ENCODE measurements around the gene DYNC1LI2. TPM values are rescaled to one million over a fixed set of nuclear protein-coding genes. Genes with fewer than 3 reads are reported as not detected.
"Not testable (repeated sequence)": the region's sequence is repeated elsewhere in the genome, so short reads cannot be mapped to it uniquely, and the experiment has no call there.

DYNC1LI2 gene
- total RNA-seq, 2 experiments from 2014 or later, result 53.9 to 65.9 TPM

GRCh38 chr16:66690106-66690847 lies 61.1 kb downstream of the DYNC1LI2 start:
- CTCF ChIA-PET, result interaction anchor here (1.0 to 1.5 kb wide), 2 partner anchors 39 to 61 kb away, joined by 4 to 5 read pairs; partner anchors contain the start of gene DYNC1LI2

GRCh38 chr16:66689282-66689681 lies 62.1 kb downstream of the DYNC1LI2 start:
- POLR2A ChIA-PET, result no interaction called here

More at GRCh38 chr16:66690106-66690847, 61.1 kb downstream of the DYNC1LI2 start:
- no peaks in the 10 kb centered on the region for H3K9me3 Mint-ChIP-seq
- DNase-seq, result no peak
- no peak overlapping the region for H3K27ac Mint-ChIP-seq
- H3K4me1 Mint-ChIP-seq, result peaks cover 11% of the 10 kb centered on the region
- POLR2A ChIA-PET, result no interaction called here
- no peak overlapping the region for H3K4me3 Mint-ChIP-seq
- peaks cover 7% of the 10 kb centered on the region for H3K27me3 Mint-ChIP-seq
- no peaks in the 10 kb centered on the region for H3K36me3 Mint-ChIP-seq (ENCODE audit: low read depth)

GRCh38 chr16:66687906-66688625 lies 63.3 kb downstream of the DYNC1LI2 start:
- no peak overlapping the region for H3K27ac Mint-ChIP-seq
- H3K4me3 Mint-ChIP-seq, result no peak overlapping the region
- ChIA-PET CTCF (interaction anchor here (0.7 kb wide), 1 partner anchor 14 kb away, joined by 3 read pairs; no protein-coding TSS in a partner anchor), POLR2A (no interaction called here)
- H3K36me3 Mint-ChIP-seq (ENCODE audit: low read depth), result no peaks in the 10 kb centered on the region
- no peaks in the 10 kb centered on the region for H3K9me3 Mint-ChIP-seq
- peaks cover 5% of the 10 kb centered on the region for H3K4me1 Mint-ChIP-seq
- H3K27me3 Mint-ChIP-seq, result no peaks in the 10 kb centered on the region
- no peak for DNase-seq

More at GRCh38 chr16:66689282-66689681, 62.1 kb downstream of the DYNC1LI2 start:
- Mint-ChIP-seq H3K27ac (no peak overlapping the region), H3K9me3 (no peaks in the 10 kb centered on the region), H3K4me1 (peaks cover 5% of the 10 kb centered on the region), H3K27me3 (no peaks in the 10 kb centered on the region), H3K36me3 (ENCODE audit: low read depth) (no peaks in the 10 kb centered on the region), H3K4me3 (no peak overlapping the region)
- no peak for DNase-seq
- CTCF ChIA-PET, result no interaction called here

- H3K9me3 Mint-ChIP-seq; H3K36me3 Mint-ChIP-seq (ENCODE audit: low read depth); H3K27ac Mint-ChIP-seq; H3K4me1 Mint-ChIP-seq; H3K4me3 Mint-ChIP-seq; DNase-seq; POLR2A ChIA-PET; CTCF ChIA-PET; H3K27me3 Mint-ChIP-seq: not testable (repeated sequence)
Observed at GRCh38 chr16:66685501-66686115, 65.8 kb downstream of the DYNC1LI2 start.

- H3K27me3 Mint-ChIP-seq, result no peaks in the 10 kb centered on the region
- no peaks in the 10 kb centered on the region for H3K9me3 Mint-ChIP-seq
- ChIA-PET CTCF (interaction anchor here (1.0 kb wide), 1 partner anchor 15 kb away, joined by 3 read pairs; no protein-coding TSS in a partner anchor), POLR2A (no interaction called here)
- H3K27ac Mint-ChIP-seq, result no peak overlapping the region
- no peak for DNase-seq
- H3K4me1 Mint-ChIP-seq, result no peaks in the 10 kb centered on the region
- H3K4me3 Mint-ChIP-seq, result no peak overlapping the region
- no peaks in the 10 kb centered on the region for H3K36me3 Mint-ChIP-seq (ENCODE audit: low read depth)
Observed at GRCh38 chr16:66682271-66682670, 69.1 kb downstream of the DYNC1LI2 start.

GRCh38 chr16:66681676-66682075 lies 69.7 kb downstream of the DYNC1LI2 start:
- ChIA-PET POLR2A (no interaction called here), CTCF (interaction anchor here (1.0 kb wide), 1 partner anchor 14 kb away, joined by 3 read pairs; no protein-coding TSS in a partner anchor)
- Mint-ChIP-seq H3K9me3 (no peaks in the 10 kb centered on the region), H3K4me3 (no peak overlapping the region), H3K27ac (no peak overlapping the region), H3K36me3 (ENCODE audit: low read depth) (no peaks in the 10 kb centered on the region), H3K4me1 (no peaks in the 10 kb centered on the region), H3K27me3 (no peaks in the 10 kb centered on the region)
- no peak for DNase-seq

- Mint-ChIP-seq H3K4me1 (no peaks in the 10 kb centered on the region), H3K4me3 (no peak overlapping the region), H3K36me3 (ENCODE audit: low read depth) (no peaks in the 10 kb centered on the region), H3K9me3 (no peaks in the 10 kb centered on the region), H3K27me3 (no peaks in the 10 kb centered on the region), H3K27ac (no peak overlapping the region)
- ChIA-PET POLR2A (no interaction called here), CTCF (interaction anchor here (1.2 kb wide), 1 partner anchor 27 kb away, joined by 6 read pairs; no protein-coding TSS in a partner anchor)
- DNase-seq, result no peak
Observed at GRCh38 chr16:66678337-66678736, 73.1 kb downstream of the DYNC1LI2 start.

- ChIA-PET CTCF (interaction anchor here (0.8 to 1.2 kb wide), 2 partner anchors 27 to 64 kb away, joined by 4 to 6 read pairs; no protein-coding TSS in a partner anchor), POLR2A (no interaction called here)
- Mint-ChIP-seq H3K4me3 (no peak overlapping the region), H3K27me3 (no peaks in the 10 kb centered on the region), H3K36me3 (ENCODE audit: low read depth) (no peaks in the 10 kb centered on the region), H3K27ac (no peak overlapping the region), H3K9me3 (no peaks in the 10 kb centered on the region), H3K4me1 (no peaks in the 10 kb centered on the region)
- DNase-seq, result no peak
Observed at GRCh38 chr16:66677836-66678235, 73.6 kb downstream of the DYNC1LI2 start.

- DNase-seq, result no peak
- no peak overlapping the region for H3K27ac Mint-ChIP-seq
- H3K27me3 Mint-ChIP-seq, result no peaks in the 10 kb centered on the region
- no peaks in the 10 kb centered on the region for H3K36me3 Mint-ChIP-seq (ENCODE audit: low read depth)
- ChIA-PET POLR2A (no interaction called here), CTCF (interaction anchor here (0.8 to 1.2 kb wide), 2 partner anchors 26 to 65 kb away, joined by 4 to 6 read pairs; no protein-coding TSS in a partner anchor)
- H3K4me1 Mint-ChIP-seq, result no peaks in the 10 kb centered on the region
- H3K9me3 Mint-ChIP-seq, result no peaks in the 10 kb centered on the region
- no peak overlapping the region for H3K4me3 Mint-ChIP-seq
Observed at GRCh38 chr16:66677179-66677578, 74.2 kb downstream of the DYNC1LI2 start.

- Mint-ChIP-seq H3K4me3 (no peak overlapping the region), H3K4me1 (no peaks in the 10 kb centered on the region), H3K27me3 (no peaks in the 10 kb centered on the region), H3K36me3 (ENCODE audit: low read depth) (no peaks in the 10 kb centered on the region), H3K27ac (no peak overlapping the region), H3K9me3 (no peaks in the 10 kb centered on the region)
- DNase-seq, result no peak
- CTCF ChIA-PET, result no interaction called here
- POLR2A ChIA-PET, result no interaction called here
Observed at GRCh38 chr16:66676599-66676998, 74.8 kb downstream of the DYNC1LI2 start.

- Mint-ChIP-seq H3K36me3 (ENCODE audit: low read depth) (no peaks in the 10 kb centered on the region), H3K27ac (no peak overlapping the region), H3K9me3 (no peaks in the 10 kb centered on the region), H3K4me3 (no peak overlapping the region), H3K27me3 (no peaks in the 10 kb centered on the region), H3K4me1 (no peaks in the 10 kb centered on the region)
- DNase-seq, result no peak
- CTCF ChIA-PET, result interaction anchor here (1.4 kb wide), 1 partner anchor 14 kb away, joined by 3 read pairs; no protein-coding TSS in a partner anchor
- POLR2A ChIA-PET, result no interaction called here
Observed at GRCh38 chr16:66673691-66674090, 77.7 kb downstream of the DYNC1LI2 start.
